GM13976 (cell line): Measurements from ENCODE around the gene RNPEPL1.
"Not testable (repeated sequence)": the region's sequence is repeated elsewhere in the genome, so short reads cannot be mapped to it uniquely, and the experiment has no call there.

Source experiments
- DNase-seq: peaks from one replicate; pipeline ENCODE4 v3.0.0; 2012; ENCODE audit warnings: low spot score
- in situ Hi-C: fragments of 300-500 bp; cut with MboI; formaldehyde crosslinking; loops from one replicate; pipeline ENCODE4 v1.12.0; 2022; ENCODE audit warnings: low sequenced_read_pairs, mixed read lengths, inconsistent platforms; ENCODE audit not compliant: unreplicated experiment
- TF ChIP-seq, protein P1 (sequence below): IDR thresholded peaks from 2 replicates; pipeline ENCODE4 v1.5.1; 2012; ENCODE audit warnings: borderline replicate concordance, mild to moderate bottlenecking; ENCODE audit not compliant: insufficient read depth; ENCODE audit errors: extremely low read depth, missing control alignments, control extremely low read depth

Gene RNPEPL1, protein sequence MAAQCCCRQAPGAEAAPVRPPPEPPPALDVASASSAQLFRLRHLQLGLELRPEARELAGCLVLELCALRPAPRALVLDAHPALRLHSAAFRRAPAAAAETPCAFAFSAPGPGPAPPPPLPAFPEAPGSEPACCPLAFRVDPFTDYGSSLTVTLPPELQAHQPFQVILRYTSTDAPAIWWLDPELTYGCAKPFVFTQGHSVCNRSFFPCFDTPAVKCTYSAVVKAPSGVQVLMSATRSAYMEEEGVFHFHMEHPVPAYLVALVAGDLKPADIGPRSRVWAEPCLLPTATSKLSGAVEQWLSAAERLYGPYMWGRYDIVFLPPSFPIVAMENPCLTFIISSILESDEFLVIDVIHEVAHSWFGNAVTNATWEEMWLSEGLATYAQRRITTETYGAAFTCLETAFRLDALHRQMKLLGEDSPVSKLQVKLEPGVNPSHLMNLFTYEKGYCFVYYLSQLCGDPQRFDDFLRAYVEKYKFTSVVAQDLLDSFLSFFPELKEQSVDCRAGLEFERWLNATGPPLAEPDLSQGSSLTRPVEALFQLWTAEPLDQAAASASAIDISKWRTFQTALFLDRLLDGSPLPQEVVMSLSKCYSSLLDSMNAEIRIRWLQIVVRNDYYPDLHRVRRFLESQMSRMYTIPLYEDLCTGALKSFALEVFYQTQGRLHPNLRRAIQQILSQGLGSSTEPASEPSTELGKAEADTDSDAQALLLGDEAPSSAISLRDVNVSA

DNA sequence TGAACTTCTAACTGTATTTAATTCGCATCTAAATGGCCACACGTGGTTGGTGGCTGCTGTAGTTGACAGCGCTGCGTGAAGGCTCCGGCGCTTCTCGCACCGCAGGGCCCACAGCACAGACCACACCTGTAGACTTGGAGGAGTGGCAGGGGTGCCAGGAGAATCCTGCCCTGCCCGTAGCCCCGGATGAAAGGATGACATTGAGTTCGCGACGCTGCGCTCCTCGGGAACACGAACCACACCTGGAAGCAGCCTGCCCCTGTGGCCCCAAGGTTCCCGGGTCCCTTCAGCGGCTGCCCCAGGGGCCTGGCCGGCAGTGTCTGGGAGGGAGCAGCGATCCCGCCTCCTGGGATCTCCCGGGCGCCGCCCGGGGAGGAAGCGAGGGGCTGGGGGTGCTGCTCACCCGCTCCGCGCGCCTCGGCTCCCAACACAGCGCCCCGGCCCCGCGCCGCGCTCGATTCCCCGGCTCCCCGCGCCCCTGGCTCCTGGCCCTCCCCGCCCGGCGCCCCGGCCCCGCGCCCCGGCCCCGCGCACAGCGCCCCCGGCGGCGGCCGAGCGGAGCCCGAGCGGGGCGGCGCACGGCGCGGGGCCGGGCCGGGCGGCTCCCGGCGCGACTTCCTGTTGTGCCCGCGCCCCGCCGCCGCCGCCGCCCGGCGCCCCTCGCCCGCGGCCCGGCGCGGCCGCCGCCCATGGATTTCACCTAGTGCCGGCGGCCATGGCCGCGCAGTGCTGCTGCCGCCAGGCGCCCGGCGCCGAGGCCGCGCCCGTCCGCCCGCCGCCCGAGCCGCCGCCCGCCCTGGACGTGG lies at the start of gene RNPEPL1:
Gene RNPEPL1, plus strand, starts transcription at position 613 of the 806 bp plus-strand sequence. Its CDS starts 103 bp downstream, at position 716.
- DNase-seq: peak; percentile 77
- TF ChIP-seq, protein P1, sequence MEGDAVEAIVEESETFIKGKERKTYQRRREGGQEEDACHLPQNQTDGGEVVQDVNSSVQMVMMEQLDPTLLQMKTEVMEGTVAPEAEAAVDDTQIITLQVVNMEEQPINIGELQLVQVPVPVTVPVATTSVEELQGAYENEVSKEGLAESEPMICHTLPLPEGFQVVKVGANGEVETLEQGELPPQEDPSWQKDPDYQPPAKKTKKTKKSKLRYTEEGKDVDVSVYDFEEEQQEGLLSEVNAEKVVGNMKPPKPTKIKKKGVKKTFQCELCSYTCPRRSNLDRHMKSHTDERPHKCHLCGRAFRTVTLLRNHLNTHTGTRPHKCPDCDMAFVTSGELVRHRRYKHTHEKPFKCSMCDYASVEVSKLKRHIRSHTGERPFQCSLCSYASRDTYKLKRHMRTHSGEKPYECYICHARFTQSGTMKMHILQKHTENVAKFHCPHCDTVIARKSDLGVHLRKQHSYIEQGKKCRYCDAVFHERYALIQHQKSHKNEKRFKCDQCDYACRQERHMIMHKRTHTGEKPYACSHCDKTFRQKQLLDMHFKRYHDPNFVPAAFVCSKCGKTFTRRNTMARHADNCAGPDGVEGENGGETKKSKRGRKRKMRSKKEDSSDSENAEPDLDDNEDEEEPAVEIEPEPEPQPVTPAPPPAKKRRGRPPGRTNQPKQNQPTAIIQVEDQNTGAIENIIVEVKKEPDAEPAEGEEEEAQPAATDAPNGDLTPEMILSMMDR: no peak
- in situ Hi-C loops: no loop called here

GRCh38 chr2:240518981-240519380 lies 49.3 kb upstream of the RNPEPL1 start:
- in situ Hi-C loops: loop anchor here (25.0 kb wide), 1 partner anchor 193 kb away; no protein-coding TSS in a partner anchor

GRCh38 chr2:240519396-240520129 lies 48.7 kb upstream of the RNPEPL1 start:
- in situ Hi-C loops: loop anchor here (25.0 kb wide), 1 partner anchor 193 kb away; no protein-coding TSS in a partner anchor
- DNase-seq: no peak
- TF ChIP-seq, protein P1: no peak

More at GRCh38 chr2:240518981-240519380, 49.3 kb upstream of the RNPEPL1 start:
- no peak for DNase-seq
- TF ChIP-seq, protein P1: no peak

- peak; percentile 31 for DNase-seq
- in situ Hi-C loops: loop anchor here (25.0 kb wide), 1 partner anchor 192 kb away; no protein-coding TSS in a partner anchor
- TF ChIP-seq, protein P1: no peak
These were observed 47.9 kb upstream of the RNPEPL1 start for GRCh38 chr2:240520130-240520973.

- in situ Hi-C loops: loop anchor here (25.0 kb wide), 1 partner anchor 191 kb away; no protein-coding TSS in a partner anchor
- TF ChIP-seq, protein P1: no peak
- no peak for DNase-seq
These were observed 47.3 kb upstream of the RNPEPL1 start for GRCh38 chr2:240520974-240521350.

DNA sequence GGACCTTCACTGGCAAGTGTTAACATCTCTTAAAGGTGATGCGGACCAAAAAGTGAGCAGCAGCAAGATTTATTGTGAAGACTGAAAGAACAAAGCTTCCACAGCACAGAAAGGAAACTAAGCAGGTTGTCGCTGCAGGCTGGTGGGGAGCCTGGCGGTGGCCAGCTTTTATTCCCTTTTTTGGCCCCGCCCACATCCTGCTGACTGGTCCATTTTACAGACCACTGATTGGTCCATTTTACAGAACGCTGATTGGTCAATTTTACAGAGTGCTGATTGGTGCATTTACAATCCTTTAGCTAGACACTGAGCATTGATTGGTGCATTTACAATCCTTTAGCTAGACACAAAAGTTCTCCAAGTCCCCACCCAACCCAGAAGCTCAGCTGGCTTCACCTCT lies 46.4 kb upstream of the RNPEPL1 start:
- in situ Hi-C loops: loop anchor here (25.0 kb wide), 1 partner anchor 190 kb away; no protein-coding TSS in a partner anchor

More for the DNA sequence above, 46.4 kb upstream of the RNPEPL1 start:
- not testable (repeated sequence) for DNase-seq
